ENCODE data around the gene TPD52L2.
A peak's percentile ranks its signal among the peaks of the same experiment; 100 is the strongest.

TPD52L2 gene

DNA sequence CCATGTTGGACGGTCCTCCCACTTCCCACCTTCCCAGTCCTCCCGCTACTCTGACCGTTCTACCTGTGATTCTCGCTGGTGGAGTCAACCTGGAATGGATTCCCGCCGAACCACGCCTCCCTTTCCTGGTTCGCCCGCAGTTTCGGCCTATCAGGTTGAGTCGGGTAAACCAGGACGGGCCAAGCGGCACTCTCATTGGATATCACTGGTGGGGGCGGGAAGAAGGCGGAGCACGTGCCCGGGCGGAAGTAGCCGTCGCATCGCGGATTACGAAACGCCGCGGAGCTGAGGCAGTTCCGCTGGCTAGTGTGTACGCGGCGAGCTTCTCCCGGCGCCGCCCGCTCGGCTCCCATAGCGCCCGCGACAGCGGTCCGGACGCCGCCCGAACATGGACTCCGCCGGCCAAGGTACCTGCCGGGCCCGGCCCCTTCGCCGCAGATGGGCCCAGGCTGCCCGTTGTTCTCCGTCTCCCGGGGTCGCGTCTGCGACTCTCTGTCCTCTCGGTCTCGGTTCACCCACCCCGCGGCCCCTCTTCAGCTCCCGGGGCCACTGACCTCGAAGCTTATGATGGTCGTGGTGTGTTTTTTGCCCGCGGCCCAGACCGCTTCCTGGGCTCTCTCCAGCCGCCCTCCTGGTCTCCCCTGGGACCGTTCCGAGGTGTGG is at the start of gene TPD52L2:
TPD52L2 (plus strand) TSS at position 293 of the 663 bp plus-strand sequence; CDS start at position 389, 96 bp downstream.
- DNase-seq (ENCODE audit: low read depth in 2 of 2) = peak; percentile 96 to 97

- DNase-seq (ENCODE audit: low read depth in 2 of 2) = no peak
These were observed 49.3 kb upstream of the TPD52L2 start for GRCh38 chr20:63815615-63816253.

DNA sequence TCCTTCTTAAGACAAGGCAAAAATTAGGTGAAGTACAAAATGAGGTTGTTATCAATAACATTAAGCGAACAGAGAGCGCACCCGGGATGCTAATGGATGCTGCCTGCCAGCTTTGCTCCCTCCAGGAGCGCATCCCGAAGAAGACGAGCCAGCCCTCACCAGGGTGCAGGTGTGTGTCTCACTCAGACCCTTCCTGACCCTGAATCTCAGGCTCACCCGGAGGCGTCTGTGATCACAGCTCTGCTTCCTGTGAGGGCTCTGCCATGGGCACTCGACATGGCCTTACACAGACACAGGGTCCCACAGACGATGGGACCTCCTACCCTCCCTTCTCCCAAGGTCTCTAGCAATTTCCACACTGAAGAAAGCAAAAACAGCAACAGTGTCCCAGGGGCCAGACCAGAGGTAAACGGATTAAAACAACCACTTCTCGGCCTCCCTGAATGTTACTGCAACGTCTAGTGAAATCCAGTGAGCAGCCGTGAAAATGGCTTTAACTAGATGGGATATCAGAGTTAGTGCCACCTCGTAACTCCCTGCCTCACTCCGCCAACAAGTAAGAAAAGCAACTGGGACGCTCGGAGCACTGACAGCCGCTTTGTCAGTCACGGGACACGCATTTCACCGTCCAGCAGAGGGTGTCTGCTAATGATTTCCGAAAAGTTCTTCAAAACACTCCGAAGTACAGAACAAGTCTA is 45.7 kb upstream of the TPD52L2 start:
- DNase-seq (ENCODE audit: low read depth in 2 of 2) = no peak

DNA sequence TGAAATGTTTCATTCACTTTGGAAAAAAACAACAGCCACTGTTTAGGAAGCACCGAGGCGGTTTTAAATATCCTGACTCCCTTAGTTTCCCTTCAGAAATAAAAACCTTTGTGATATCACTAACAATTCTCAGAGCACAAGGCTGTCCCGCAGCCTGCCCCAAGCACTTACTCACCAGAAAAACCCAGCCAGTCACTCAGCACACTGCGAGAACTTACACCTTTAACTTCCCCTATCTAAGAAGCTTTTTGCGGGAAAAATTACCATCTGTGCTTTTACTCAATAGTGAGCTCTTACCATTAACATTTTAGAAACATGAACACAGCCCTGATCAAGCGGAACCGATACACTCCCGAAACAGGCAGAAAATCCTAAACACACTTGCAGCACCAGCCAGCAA is 43.3 kb upstream of the TPD52L2 start:
- DNase-seq (ENCODE audit: low read depth in 2 of 2) = no peak

- DNase-seq (ENCODE audit: low read depth in 2 of 2) = no peak
These were observed 42.8 kb upstream of the TPD52L2 start for GRCh38 chr20:63822276-63822696.

- DNase-seq (ENCODE audit: low read depth in 2 of 2) = no peak
These were observed 41.3 kb upstream of the TPD52L2 start for GRCh38 chr20:63823691-63824311.

- no peak for DNase-seq (ENCODE audit: low read depth in 2 of 2)
These were observed 39.5 kb upstream of the TPD52L2 start for GRCh38 chr20:63825331-63826118.

- DNase-seq (ENCODE audit: low read depth in 2 of 2) = no peak
These were observed 38.3 kb upstream of the TPD52L2 start for GRCh38 chr20:63826753-63827152.

GRCh38 chr20:63828124-63828523 is 36.9 kb upstream of the TPD52L2 start:
- DNase-seq (ENCODE audit: low read depth in 2 of 2) = no peak

DNA sequence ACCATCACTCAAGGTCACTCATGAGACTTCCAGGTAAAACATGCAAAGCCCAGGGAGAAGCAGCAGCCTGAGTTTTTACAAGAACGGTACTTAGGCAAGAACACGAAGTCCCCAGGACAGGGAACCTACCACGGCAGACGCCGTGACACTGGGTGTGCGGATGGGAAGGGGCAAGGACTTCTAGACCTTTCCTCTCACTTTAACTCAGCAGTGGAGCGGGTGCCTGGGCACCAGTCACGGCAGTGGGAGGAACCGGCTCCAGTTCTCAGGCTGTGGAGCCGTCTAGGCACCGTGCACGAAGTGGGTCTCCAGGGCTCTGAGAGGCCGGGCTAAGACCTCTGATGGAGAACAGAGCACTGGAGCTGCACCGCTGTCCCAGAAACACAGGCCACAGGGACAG is 36.5 kb upstream of the TPD52L2 start:
- DNase-seq (ENCODE audit: low read depth in 2 of 2) = no peak

DNA sequence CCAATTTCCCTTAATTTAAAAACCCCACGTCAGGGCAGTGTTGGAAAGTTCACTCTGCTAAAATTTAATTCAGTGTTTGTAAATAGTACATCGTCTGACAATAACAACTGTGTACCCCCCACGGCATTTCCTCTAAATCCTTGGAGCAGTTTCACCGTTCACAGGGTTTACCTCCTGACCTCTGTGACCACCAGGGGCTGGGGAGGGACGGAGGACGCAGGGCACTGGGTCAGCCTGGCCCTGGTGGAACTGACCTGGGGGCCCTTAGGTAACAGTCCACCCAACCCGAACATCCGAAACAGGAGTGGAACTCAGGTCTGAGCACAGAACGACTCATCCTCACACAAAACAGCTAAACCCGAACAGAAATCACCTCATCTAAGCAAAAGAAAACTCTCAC is 36.1 kb upstream of the TPD52L2 start:
- no peak for DNase-seq (ENCODE audit: low read depth in 2 of 2)

GRCh38 chr20:63829603-63829944 is 35.5 kb upstream of the TPD52L2 start:
- no peak for DNase-seq (ENCODE audit: low read depth in 2 of 2)

DNA sequence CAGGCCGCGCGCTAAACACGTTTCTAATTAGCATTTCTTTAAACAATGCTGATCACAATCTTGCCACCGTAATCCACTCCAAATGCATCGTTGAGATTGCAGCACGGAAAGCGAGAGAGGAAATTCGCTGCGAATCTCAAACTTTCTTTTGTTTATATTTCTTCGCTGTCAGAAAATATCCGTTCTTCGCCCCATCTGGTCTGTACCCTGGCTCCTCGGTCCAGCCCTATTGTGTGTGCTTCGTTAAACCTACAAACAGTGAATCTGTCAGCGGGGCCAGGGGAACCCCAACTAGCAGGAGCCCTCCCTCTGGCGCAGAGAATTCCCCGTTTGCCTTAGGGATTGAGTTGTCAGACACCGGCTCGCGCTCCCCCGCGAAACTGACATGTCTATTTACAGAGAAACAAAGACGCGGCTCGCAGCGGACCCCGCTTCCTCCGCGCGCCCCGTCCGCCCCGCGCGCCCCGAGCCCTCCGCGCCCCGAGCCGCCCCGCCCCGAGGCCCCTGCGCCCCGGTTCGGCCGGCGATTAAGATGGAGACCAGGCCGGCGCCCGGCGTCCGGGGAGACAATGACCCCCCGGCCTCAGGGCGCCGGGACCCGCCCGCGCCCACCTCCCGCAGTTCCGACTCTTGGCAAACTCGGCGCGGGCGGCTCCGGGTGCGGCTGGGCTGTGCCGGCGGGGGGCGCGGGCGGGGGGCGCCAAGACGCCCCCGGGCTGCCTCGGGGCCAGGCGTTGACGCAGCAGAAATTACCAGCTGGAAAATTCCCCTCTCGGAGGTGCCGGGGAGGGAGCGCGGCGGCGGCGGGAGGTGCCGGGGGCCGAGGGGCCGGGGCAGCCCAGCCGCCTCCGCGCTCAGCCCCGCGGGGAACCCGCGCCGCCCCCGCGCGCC is 34.9 kb upstream of the TPD52L2 start:
- DNase-seq (ENCODE audit: low read depth in 2 of 2) = no peak

- peak in 1 of 2 donors; percentile 21 for DNase-seq (ENCODE audit: low read depth in 2 of 2)
These were observed 34.1 kb upstream of the TPD52L2 start, which contains the start of gene ZBTB46 for GRCh38 chr20:63830841-63831588. Gene ZBTB46 (minus strand): TSS chr20:63831264. CDS start chr20:63790757, 40,507 bp downstream.

DNA sequence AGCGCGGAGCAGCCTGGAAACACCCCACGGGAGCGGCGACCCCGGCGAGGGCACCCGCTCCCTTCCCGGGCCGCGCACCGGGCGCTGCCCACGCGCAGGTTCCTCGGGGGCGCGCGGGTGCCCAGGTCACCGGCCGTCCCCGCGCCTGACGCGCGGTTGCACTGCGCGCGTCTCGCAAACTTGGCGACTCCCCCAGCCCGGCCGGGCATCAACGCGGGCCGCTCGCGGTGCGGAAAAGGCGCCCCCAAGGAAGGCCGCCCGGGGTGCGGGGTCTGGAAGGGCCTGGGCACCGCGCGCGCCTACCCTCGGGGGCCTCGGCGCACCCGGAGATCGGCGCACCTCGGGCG is 33.5 kb upstream of the TPD52L2 start:
- DNase-seq (ENCODE audit: low read depth in 2 of 2) = no peak

GRCh38 chr20:63831993-63832686 is 32.9 kb upstream of the TPD52L2 start:
- DNase-seq (ENCODE audit: low read depth in 2 of 2) = no peak

DNA sequence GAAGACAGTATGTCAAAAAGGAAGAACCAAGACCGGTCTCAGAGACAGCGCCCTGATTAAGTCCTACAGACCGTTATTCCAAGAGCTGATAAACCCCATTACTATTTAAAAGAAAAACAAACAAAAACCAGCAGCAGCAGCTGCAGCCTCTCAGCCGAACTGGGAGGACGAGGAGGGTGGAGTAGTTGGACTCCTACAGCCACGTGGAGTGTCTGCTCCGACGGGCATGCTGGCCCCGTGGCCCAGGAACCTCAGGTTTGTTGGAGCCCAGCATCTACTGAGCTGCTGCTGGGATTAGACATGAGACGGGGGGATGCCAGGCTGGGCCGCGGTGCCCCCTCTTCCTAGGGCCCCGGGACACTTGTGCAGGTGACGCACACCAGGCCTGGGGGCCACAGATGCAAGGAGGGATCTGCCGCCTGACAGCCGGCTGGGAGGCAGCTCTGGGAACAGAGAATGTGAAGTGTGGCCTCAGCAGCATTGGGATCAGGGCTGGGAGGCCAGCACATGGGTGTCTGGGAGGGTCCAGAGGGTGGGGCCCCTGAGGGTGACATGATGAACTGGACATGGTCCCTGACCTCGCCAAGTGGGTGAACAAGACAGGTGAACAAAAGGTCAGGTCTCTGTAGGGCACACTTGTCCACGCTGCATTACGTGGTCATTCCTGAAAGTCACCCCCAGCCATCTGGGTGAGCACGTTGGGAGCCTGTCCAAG is 31.1 kb upstream of the TPD52L2 start:
- DNase-seq (ENCODE audit: low read depth in 2 of 2) = no peak

DNA sequence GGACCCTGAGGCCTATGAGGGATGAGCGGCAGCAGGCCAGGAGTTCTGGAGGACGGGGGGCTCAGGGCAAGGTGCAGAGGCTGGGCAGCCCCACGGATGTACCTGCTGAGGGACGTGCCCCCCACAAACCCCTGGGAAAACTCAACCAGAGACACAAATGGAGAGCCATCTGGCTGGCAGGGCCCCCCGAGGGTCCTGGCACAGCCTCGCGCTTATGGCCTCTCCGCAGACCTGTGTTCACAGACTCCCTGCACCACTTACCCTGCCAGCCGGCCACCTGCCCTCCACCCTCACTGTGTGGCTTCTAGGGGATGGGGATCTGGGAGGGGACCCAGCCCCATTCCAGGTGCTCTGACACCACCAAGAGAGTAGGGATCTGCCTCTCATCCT is 30.6 kb upstream of the TPD52L2 start:
- no peak for DNase-seq (ENCODE audit: low read depth in 2 of 2)
